Posterior vena cava (tissue), 2 donors: ENCODE measurements around the gene MON2. TPM values are rescaled to one million over a fixed set of nuclear protein-coding genes. Genes with fewer than 3 reads are reported as not detected.

ENCODE experiments used
- DNase-seq: peaks from one replicate; pipeline ENCODE4 v3.0.0-alpha.2; 2020; ENCODE audit warnings: low spot score
- intact Hi-C, 2 donors: fragments of 100-400 bp; cut with DNase I; formaldehyde crosslinking; loops; one replicate each; pipeline versions ENCODE4 v1.14.1 to v1.14.2; 2022 to 2023
- total RNA-seq, 2 donors: library from RNA; stranded (reverse); fragmentation: NEBNext Ultra II Directional; extraction: Animal tissue kit (Norgen Biotek cat#: 25700); gene quantifications; one replicate each; pipeline ENCODE4 v1.2.1, GENCODE V29; 2021
- donor health status: DM: yes; HTN: yes; CAD: no.
- donor health status: DM: yes; HTN: yes; CAD: no.

Gene MON2
- total RNA-seq, 2 donors from 2014 or later: 53.6 to 59.5 TPM

GRCh38 chr12:62602255-62603060, 135.8 kb downstream of the MON2 start:
- peak; percentile 97 for DNase-seq
- intact Hi-C loops: loop anchor here in 1 of 2 donors (5.0 to 10.0 kb wide), 2 partner anchors 122 to 190 kb away; no protein-coding TSS in a partner anchor

DNA sequence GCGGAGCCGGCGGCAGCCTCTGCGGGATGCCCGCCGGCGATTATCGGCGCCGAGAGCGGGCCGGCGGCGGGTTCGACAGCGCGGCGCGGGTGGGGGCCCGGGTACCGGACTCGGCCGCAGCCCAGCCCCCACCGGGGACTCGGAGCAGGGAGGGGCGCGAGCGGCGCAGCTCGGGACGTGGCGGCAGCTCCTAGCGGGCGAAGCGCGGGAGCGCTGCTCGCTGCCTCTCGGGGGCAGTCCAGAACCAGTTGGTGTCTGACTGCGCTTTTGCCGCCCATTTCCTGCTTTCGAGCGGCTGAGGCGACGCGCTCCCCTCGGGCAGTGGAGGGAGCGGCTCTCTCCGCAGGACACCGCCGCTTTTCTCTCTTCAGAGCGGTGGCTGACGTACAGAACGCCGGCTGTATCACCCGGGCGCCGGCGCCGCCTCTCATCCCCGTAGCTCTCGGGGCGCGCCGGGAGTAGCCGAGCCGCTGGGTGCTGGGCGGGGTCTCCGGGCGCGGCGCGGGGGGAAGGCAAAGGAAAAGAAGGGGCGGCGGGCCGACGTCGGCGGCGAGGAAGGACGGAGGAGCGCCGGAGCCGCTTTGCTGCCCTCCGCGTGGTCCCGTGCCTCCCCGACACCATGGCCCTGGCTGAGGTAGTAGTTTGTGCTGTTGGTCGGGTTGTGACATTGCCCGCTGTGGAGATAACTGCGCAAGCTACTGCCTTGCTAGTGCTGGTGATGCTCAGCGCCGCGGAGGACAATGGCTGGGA, 136.6 kb downstream of the MON2 start:
- intact Hi-C loops: loop anchor here in 1 of 2 donors (5.0 to 10.0 kb wide), 2 partner anchors 122 to 189 kb away; no protein-coding TSS in a partner anchor
- peak; percentile 97 for DNase-seq

DNA sequence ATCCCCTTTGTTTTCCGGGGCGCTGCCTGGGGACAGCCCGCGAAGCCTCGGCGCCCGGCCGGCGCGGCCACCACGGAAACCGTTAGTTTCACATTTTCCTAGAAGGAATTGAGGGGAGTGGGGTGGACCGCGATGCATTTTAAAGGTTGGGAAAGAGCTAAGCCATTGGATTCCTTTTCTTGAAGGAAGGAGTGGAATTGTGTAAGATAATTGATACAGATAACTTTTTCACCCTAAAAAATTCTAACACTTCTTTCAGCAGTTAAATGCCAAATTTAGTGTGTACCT, 137.1 kb downstream of the MON2 start:
- no peak for DNase-seq
- intact Hi-C loops: loop anchor here in 1 of 2 donors (5.0 to 10.0 kb wide), 2 partner anchors 121 to 189 kb away; no protein-coding TSS in a partner anchor

GRCh38 chr12:62604373-62604772, 137.7 kb downstream of the MON2 start:
- DNase-seq: no peak
- intact Hi-C loops: loop anchor here in 1 of 2 donors (5.0 to 10.0 kb wide), 2 partner anchors 120 to 188 kb away; no protein-coding TSS in a partner anchor

GRCh38 chr12:62604871-62605270, 138.2 kb downstream of the MON2 start:
- intact Hi-C loops: loop anchor here in 1 of 2 donors (5.0 to 10.0 kb wide), 2 partner anchors 120 to 187 kb away; no protein-coding TSS in a partner anchor
- no peak for DNase-seq

DNA sequence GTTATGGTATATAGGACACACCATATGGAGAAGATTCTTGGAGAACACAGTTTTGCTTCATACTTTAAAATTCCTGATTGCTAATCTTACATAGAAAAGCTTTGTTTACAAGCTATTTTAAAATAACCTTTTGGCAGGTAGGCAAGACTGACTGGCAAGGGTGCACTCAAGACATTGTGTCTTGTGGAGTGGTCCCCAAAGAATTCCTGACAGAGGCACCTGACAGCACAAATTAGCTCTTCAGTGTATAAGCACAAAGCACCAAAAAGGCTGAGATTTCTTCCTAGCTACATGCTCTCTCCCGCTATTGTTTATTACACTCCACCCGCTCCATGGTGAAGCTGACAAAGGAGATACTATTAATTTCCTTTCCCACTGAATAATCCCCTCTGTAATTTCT, 139.4 kb downstream of the MON2 start:
- intact Hi-C loops: loop anchor here in 1 of 2 donors (10.0 kb wide), 1 partner anchor 119 kb away; no protein-coding TSS in a partner anchor
- DNase-seq: no peak

DNA sequence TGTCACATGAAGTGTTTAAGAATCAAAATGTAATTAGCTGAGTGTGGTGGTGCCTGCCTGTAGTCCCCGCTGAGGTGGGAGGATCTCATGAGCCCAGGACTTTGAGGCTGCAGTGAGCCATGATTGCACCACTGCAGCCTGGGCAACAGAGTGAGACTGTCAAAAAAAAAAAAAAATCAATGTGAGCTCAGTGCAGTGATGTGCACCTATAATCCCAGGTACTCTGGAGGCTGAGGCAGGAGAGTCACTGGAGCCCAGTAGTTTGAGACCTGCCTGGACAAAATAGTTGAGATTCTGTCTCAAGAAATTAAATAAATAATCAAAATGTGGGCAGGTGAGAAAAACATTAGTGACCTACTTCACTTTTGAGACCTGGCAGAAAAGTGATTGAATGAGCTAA, 140.0 kb downstream of the MON2 start:
- DNase-seq: no peak
- intact Hi-C loops: loop anchor here in 1 of 2 donors (10.0 kb wide), 1 partner anchor 118 kb away; no protein-coding TSS in a partner anchor

DNA sequence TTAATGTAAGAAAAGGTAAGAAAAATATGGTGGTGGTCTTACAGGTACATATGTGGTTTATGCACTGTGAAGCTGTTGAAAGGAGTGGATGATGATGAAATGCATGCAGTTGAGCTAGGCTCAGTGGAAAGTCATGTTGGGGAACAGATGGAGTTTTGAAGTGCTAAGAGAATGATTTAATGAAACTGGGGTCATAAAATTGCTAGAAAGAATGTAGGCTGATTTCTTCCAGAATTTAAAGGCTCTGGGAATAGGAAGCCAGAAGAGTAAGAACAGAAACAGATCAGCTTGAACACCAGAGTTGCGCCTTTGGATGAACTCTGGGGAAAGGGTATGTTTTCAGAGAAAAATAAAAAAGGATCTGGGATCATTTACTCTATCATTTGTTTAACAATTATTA, 146.5 kb downstream of the MON2 start:
- intact Hi-C loops: no loop called here
- no peak for DNase-seq

- intact Hi-C loops: no loop called here
- DNase-seq: no peak
Measured at GRCh38 chr12:62618319-62618718, 151.7 kb downstream of the MON2 start.

GRCh38 chr12:62618930-62619329, 152.3 kb downstream of the MON2 start:
- DNase-seq: no peak
- intact Hi-C loops: no loop called here

GRCh38 chr12:62621101-62621638, 154.5 kb downstream of the MON2 start:
- intact Hi-C loops: no loop called here
- DNase-seq: no peak

- DNase-seq: no peak
- intact Hi-C loops: no loop called here
Measured at GRCh38 chr12:62622177-62622576, 155.6 kb downstream of the MON2 start.

DNA sequence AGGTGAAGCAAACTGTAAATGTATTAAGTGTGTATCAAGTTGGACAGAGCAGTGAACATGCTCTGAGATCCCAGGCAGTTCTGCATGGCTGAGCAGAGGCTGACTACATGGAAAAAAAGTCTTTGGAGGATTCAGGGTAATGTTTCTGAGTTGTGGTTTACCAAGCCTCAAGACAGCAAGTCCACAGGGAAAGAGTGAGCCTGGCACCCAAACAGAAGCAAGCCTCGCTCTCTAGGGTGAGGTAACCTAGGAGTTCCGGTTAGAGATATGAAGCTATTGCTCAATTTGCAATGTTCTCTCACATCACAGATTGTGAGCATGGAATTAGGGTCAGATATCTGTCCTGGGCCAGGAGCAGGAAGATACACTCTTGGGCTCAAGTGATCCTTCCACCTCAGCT, 158.6 kb downstream of the MON2 start:
- DNase-seq: no peak
- intact Hi-C loops: no loop called here

DNA sequence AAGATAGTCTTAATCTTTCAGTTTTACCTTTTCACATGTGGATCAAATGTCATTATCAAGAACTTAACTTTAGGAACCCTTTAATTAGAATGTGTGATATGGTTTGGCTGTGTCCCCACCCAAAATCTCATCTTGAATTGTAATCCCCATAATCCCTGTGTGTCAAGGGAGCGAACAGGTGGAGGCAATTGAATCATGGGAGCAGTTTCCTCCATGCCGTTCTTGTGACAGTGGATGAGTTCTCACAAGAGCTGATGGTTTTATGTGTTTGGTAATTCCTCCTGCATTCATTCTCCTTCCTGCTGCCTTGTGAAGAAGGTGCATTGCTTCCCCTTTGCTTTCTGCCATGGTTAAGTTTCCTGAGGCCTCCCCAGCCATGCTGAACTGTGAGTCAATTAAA, 160.6 kb downstream of the MON2 start:
- no peak for DNase-seq
- intact Hi-C loops: no loop called here

DNA sequence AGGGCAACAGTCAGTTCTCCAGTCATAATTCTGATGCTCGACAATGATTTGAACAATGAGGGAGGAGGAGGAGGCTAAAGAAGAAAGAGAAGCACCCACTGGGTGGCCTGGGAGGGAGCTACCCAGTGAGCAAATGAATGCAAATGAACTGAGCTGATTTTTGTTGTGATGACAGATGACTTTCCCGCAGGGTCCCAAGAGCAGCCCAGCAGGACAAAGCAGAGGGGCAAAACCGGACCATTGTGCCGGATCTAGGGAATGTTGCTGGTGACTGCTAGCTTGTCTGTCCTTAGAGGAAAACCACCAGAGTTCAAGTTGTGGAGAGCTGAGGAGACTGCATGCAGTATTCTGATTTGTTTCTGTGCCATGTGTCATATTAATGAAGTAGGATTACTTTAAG, 162.8 kb downstream of the MON2 start:
- DNase-seq: no peak
- intact Hi-C loops: no loop called here

DNA sequence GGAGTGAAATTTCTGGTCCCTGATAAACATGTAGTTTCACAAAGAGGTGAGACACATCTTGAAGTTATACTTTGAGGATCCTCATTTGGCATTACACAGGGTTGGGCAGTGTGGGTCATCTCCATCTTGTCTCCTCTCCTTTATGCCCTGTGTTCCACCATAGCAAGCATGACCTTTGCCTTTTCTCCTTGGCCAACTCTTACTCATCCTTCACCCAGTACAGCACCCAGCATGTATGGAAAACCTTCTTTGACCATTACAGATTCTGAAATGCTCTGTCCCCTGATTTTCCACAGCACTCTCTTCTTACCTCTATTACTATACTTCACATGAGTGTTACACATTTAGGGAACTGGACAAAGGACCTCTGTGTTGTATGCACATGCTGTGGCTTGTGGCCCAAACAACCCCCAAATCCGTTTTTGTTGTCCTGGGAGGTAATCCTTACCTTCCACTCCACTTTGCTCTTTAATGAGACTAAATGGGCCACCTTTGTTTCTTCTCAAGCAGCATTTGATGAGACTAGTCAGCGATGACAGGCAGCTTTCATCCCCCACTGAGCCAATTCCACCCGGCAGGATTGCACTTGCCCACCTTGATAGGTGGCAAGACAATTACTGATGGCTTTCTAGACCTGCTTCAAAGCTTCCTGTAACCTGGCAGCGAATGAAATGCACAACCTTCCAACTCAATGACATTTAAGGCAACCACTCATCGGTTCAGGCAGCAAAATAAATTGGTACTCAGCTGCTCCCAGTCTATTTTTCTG, 163.5 kb downstream of the MON2 start:
- intact Hi-C loops: no loop called here
- DNase-seq: no peak

DNA sequence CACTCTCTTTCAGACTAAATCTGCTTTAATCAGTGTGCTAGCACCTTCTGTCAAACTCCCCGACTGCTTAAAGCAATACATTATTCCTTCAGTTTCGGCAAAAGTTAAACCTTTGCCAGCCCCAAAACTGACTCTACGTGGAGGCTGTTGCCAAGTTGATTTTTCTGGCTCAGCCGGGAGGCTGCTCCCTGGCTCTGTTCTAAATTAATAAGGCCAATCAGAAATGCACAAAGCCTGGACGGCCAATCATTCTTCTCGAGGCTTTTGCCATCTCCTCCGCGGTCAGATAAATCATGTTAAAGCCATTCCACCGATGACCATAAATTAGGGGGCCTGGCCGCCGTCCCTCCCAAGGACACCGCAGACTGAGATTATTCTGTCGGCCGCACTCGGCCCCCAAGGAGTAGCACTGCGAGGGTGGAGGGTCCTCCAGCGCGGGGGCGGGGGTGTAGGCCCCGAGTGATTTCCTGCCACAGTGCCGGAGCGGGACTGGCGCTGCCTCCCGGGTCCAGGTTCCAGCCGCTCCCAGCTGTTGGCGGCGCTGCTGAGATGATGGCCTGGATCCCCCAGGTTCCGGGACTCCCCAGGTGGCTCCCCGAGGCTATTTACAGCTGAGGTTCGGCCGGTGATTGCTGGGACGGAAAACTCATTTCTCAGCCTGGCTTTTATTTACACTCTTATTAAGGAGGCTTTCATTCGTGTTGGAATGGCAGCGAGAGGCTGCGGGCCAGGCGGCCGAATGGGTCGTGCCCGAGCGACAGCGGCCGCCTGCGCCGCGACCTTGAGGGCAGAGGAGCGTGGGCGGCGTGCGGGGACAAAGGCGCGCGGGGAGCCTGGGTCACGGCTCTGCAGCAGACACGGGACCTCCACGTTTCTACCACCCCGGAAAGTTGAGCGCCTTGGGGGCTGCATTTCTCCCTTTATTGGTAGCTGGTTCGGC, 165.1 kb downstream of the MON2 start:
- intact Hi-C loops: no loop called here
- peak; percentile 88 for DNase-seq

GRCh38 chr12:62632411-62632918, 165.8 kb downstream of the MON2 start:
- DNase-seq: no peak
- intact Hi-C loops: no loop called here
